CD14-positive monocyte (primary cell): ENCODE results near the gene OXNAD1. TPM values are rescaled to one million over a fixed set of nuclear protein-coding genes. Genes with fewer than 3 reads are reported as not detected.

Experiments
- DNase-seq, 3 donors: peaks; one replicate each; pipeline ENCODE4 v3.0.0-alpha.2; 2011 to 2022
- H2AFZ ChIP-seq: 2 replicates; pipeline ENCODE4 v1.6.0; 2012; ENCODE audit warnings: mild to moderate bottlenecking, low read depth, low read length, inconsistent platforms; ENCODE audit not compliant: insufficient read depth, poor library complexity, severe bottlenecking
- H3K27ac ChIP-seq, 2 donors: 1 replicate in 1 of 2; 2 replicates in 1 of 2; pipeline ENCODE4 v1.5.1; 2012 to 2013; ENCODE audit warnings: low read length in 2 of 2, control low read depth in 1 of 2, inconsistent platforms in 1 of 2, low read depth in 1 of 2, mild to moderate bottlenecking in 1 of 2
- H3K27me3 ChIP-seq, 2 donors: one replicate each; pipeline versions ENCODE4 v1.6.0 to v1.6.1; 2011 to 2013; ENCODE audit warnings: low read length in 2 of 2; ENCODE audit not compliant: control insufficient read depth in 2 of 2, insufficient read depth in 2 of 2
- H3K36me3 ChIP-seq, 2 donors: replicated peaks in 1 of 2; 1 replicate in 1 of 2; 2 replicates in 1 of 2; pipeline versions ENCODE4 v1.5.1 to v1.6.1; 2012 to 2013; ENCODE audit warnings: low read length in 2 of 2, control low read depth in 1 of 2, inconsistent platforms in 1 of 2, mild to moderate bottlenecking in 1 of 2; ENCODE audit not compliant: insufficient read depth in 2 of 2, control insufficient read depth in 1 of 2
- H3K4me1 ChIP-seq, 2 donors: 1 replicate in 1 of 2; 2 replicates in 1 of 2; pipeline versions ENCODE4 v1.5.1 to v1.6.1; 2012 to 2013; ENCODE audit warnings: low read length in 2 of 2, control low read depth in 1 of 2, inconsistent platforms in 1 of 2, mild to moderate bottlenecking in 1 of 2, moderate library complexity in 1 of 2; ENCODE audit not compliant: insufficient read depth in 2 of 2, control insufficient read depth in 1 of 2
- H3K4me2 ChIP-seq: replicated peaks from 2 replicates; pipeline ENCODE3; 2012; ENCODE audit warnings: low read length, moderate library complexity, mild to moderate bottlenecking; ENCODE audit not compliant: poor library complexity, severe bottlenecking; ENCODE audit errors: extremely low read depth
- H3K4me3 ChIP-seq, 3 experiments: fragments of 200-600 bp in 1 of 3; sonication (generic) in 1 of 3; replicated peaks in 1 of 3; 1 replicate in 2 of 3; 2 replicates in 1 of 3; pipeline ENCODE4 v1.5.1; 2011 to 2013; ENCODE audit warnings: low read length in 3 of 3, mild to moderate bottlenecking in 3 of 3, control low read depth in 2 of 3, low read depth in 2 of 3, inconsistent platforms in 1 of 3, moderate library complexity in 1 of 3
- H3K79me2 ChIP-seq: 2 replicates; pipeline ENCODE4 v1.6.0; 2012; ENCODE audit warnings: mild to moderate bottlenecking, control low read depth, inconsistent platforms, low read length, moderate library complexity; ENCODE audit not compliant: insufficient read depth
- H3K9ac ChIP-seq: 2 replicates; pipeline ENCODE4 v1.6.0; 2017; ENCODE audit warnings: low read length, mild to moderate bottlenecking; ENCODE audit not compliant: insufficient read depth, poor library complexity, severe bottlenecking
- H3K9me3 ChIP-seq, 2 donors: replicated peaks in 1 of 2; 1 replicate in 1 of 2; 2 replicates in 1 of 2; pipeline versions ENCODE4 v1.5.1 to v1.6.1; 2012 to 2013; ENCODE audit warnings: low read length in 2 of 2, control low read depth in 1 of 2; ENCODE audit not compliant: control insufficient read depth in 1 of 2, insufficient read depth in 1 of 2
- H4K20me1 ChIP-seq: 2 replicates; pipeline ENCODE4 v1.6.0; 2012; ENCODE audit warnings: mild to moderate bottlenecking, low read length, control low read depth, moderate library complexity; ENCODE audit not compliant: insufficient read depth
- H3K27ac Mint-ChIP-seq, 7 donors: one replicate each; pipeline ENCODE4 v1.8.0; 2020; ENCODE audit warnings: mild to moderate bottlenecking in 7 of 7, mixed read lengths in 7 of 7, moderate library complexity in 6 of 7, inconsistent platforms in 2 of 7
- H3K27me3 Mint-ChIP-seq, 3 donors: one replicate each; pipeline ENCODE4 v1.8.0; 2021 to 2022; ENCODE audit warnings: low read depth in 3 of 3, mild to moderate bottlenecking in 3 of 3, mixed read lengths in 3 of 3, moderate library complexity in 3 of 3, inconsistent platforms in 1 of 3
- H3K36me3 Mint-ChIP-seq, 2 donors: one replicate each; pipeline ENCODE4 v1.8.0; 2020; ENCODE audit warnings: mixed read lengths in 2 of 2, inconsistent platforms in 1 of 2, mild to moderate bottlenecking in 1 of 2
- H3K4me1 Mint-ChIP-seq: one replicate; pipeline ENCODE4 v1.8.0; 2020; ENCODE audit warnings: mild to moderate bottlenecking, mixed read lengths
- H3K4me3 Mint-ChIP-seq, 2 donors: one replicate each; pipeline ENCODE4 v1.8.0; 2020; ENCODE audit warnings: mild to moderate bottlenecking in 2 of 2, mixed read lengths in 2 of 2, moderate library complexity in 1 of 2
- H3K9me3 Mint-ChIP-seq, 7 donors: one replicate each; pipeline ENCODE4 v1.8.0; 2020 to 2022; ENCODE audit warnings: mixed read lengths in 7 of 7, mild to moderate bottlenecking in 6 of 7, moderate library complexity in 6 of 7, inconsistent platforms in 2 of 7
- CTCF ChIP-seq: fragments of 200-600 bp; IDR thresholded peaks from one replicate; pipeline ENCODE4 v1.8.0; 2022; ENCODE audit warnings: antibody characterized with exemption, mild to moderate bottlenecking
- WGBS: methylation state at CpG from one replicate; pipeline ENCODE4 v1.1.5; 2013; ENCODE audit warnings: missing lambda C conversion rate; ENCODE audit not compliant: insufficient coverage; 5-methylcytosine and 5-hydroxymethylcytosine counted together
- intact Hi-C, 2 donors: fragments of 100-400 bp; cut with micrococcal nuclease; formaldehyde crosslinking; loops; one replicate each; pipeline versions ENCODE4 v1.15.0 to v1.15.1; 2023
- polyA plus RNA-seq, 3 donors: library from polyadenylated mRNA; depleted of rRNA in 1 of 3; unstranded in 2 of 3; stranded (reverse) in 1 of 3; fragments of 300-500 nt in 2 of 3; fragments of >200 nt in 1 of 3; fragmentation: Illumina TruSeq in 2 of 3; gene quantifications; 1 replicate in 2 of 3; 2 replicates in 1 of 3; pipeline ENCODE4 v1.2.3, GENCODE V29; 2012 to 2021

The OXNAD1 gene
- polyA plus RNA-seq, 3 donors = 3.7 to 5.1 (median 4.4) TPM

DNA sequence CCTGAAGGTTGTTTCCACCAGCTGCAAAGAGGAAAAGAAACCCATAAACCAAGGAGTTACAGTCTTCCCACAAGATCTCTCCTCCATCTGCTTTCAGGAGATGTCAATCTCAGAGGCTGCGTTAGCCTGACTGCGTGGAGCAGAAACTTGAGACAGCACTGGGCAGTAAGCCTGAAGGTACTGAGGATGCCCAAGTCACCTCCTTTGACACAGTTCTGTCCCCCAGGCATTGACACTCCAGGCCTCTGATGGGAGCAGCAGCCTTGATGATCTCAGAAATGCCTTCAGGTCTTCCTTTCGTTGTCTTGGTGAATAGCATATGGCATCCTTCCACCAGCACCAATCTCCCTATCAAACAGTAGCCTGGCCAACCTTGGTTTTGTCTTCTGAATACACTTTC is 89.3 kb downstream of the OXNAD1 start:
- Histone ChIP-seq H2AFZ (no peak overlapping the region), H3K27me3 (no peaks in the 10 kb centered on the region), H3K4me3 (no peak overlapping the region), H3K9ac (no peak overlapping the region), H3K9me3 (no peaks in the 10 kb centered on the region), H4K20me1 (no peaks in the 10 kb centered on the region), H3K4me2 (no peak overlapping the region), H3K4me1 (peaks cover under 1 to 4% of the 10 kb centered on the region in 2 donors), H3K79me2 (no peaks in the 10 kb centered on the region), H3K36me3 (peaks cover 20 to 56% of the 10 kb centered on the region in 2 donors), H3K27ac (no peak overlapping the region)
- Mint-ChIP-seq H3K27me3 (no peaks in the 10 kb centered on the region), H3K4me3 (no peak overlapping the region), H3K9me3 (peaks cover 0 to 2% (median 0%) of the 10 kb centered on the region in 7 donors), H3K36me3 (peaks cover 52 to 63% of the 10 kb centered on the region in 2 donors), H3K4me1 (peaks cover 10% of the 10 kb centered on the region), H3K27ac (no peak overlapping the region)
- TF ChIP-seq CTCF = no peak
- intact Hi-C loops = no loop called here
- no peak for DNase-seq
- 94% methylated on average over 3 of the region's 3 CpGs for WGBS

Other genes with a start within 250 kb of the OXNAD1 start
- gene GALNT15, start 90.5 kb upstream of the OXNAD1 start, polyA plus RNA-seq = not detected
- 10 to 100 TPM in 2 of 3 donors, 1 to 10 TPM in 1; 9.2 to 42.0 (median 33.7) TPM for gene DPH3, start 269 bp upstream of the OXNAD1 start, polyA plus RNA-seq
- 10 to 100 TPM; 17.4 to 28.0 (median 27.2) TPM for gene RFTN1, start 248.5 kb downstream of the OXNAD1 start, polyA plus RNA-seq